D341Med (cell line): ENCODE results near the gene PRELID3B.

ENCODE experiments used
- DNase-seq: peaks from one replicate; pipeline ENCODE4 v3.0.0; 2012; ENCODE audit warnings: low spot score

PRELID3B gene

DNA sequence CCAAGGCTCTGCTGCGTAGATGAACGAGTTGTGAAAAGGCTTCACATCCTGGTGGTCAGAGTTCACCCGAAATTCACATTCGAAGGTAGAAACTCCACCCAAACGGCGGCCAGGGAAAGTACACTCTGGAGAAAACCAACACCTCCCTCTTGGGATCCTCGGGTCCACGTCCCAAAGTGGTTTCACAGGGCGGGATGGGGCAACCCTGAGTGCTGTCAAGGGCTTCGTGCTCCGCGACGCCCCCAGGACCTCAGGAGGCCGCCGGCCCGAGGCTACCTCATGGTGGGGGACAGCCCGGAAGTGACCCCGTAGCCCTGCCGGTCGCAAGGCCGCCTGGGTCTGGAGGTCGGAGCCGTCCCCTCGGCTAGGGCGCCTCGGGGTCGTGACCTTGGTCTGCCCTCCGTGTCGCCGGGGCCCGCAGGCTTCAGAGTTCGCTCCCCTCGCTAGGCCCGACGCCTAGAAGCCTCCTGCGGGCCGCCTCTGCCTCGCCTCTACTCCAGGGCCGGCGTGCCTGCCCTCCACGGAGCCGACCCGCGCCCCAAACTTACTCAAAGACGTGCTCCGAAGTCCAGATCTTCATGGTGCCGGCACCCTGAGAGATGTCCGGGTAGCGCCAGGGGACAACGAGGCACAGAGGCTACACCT lies at the start of gene PRELID3B:
TSS of gene PRELID3B (minus strand) at position 636 of the 645 bp plus-strand sequence. CDS start at position 580, 56 bp downstream.
- DNase-seq, result no peak

DNA sequence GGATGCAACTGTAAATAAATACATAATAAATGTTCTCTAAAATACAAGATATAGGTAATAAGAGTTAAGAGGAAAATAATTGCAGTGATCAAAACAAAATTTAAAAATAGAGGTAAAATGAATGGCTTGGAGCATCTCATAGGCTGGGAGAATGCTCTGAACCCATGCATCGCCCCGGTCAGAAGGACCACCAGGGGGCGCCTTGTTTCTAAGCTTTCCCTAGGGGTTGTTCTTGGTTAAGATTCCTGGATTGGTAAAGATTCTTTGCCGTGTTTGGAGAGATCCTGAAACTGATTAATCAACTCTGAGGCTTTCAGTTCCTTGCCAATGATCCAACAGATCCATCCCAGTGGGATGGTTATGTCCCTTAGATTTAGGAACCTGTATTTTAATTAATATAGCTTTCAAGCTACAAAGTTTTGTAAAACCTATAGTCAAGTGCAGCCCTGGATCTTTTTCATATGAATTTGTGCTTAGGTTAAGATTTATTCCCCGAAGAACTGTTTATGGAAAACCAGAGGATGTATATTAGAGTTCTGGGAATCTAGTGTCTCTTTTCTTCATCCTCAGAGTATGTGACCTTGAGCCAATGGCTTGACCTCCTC lies 45.3 kb upstream of the PRELID3B start:
- DNase-seq, result peak; percentile 81

DNA sequence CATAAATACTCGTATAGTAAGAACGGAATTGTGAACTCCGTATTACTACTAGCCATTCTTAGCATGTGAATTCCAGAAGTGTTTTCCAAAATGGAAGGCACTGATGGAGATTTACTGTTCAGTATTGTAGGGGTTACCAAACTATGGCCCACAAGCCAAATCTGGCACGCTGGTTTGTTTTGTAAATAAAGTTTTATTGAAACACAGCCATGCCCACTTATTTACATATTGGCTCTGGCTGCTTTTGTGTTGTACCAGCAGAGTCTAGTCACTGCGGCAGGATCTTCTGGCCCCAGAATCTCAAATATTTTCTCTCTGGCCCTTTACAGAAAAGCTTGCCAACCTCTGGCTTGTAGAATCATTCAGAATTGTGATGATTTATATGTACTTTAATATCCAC lies 44.3 kb upstream of the PRELID3B start:
- DNase-seq, result no peak

DNA sequence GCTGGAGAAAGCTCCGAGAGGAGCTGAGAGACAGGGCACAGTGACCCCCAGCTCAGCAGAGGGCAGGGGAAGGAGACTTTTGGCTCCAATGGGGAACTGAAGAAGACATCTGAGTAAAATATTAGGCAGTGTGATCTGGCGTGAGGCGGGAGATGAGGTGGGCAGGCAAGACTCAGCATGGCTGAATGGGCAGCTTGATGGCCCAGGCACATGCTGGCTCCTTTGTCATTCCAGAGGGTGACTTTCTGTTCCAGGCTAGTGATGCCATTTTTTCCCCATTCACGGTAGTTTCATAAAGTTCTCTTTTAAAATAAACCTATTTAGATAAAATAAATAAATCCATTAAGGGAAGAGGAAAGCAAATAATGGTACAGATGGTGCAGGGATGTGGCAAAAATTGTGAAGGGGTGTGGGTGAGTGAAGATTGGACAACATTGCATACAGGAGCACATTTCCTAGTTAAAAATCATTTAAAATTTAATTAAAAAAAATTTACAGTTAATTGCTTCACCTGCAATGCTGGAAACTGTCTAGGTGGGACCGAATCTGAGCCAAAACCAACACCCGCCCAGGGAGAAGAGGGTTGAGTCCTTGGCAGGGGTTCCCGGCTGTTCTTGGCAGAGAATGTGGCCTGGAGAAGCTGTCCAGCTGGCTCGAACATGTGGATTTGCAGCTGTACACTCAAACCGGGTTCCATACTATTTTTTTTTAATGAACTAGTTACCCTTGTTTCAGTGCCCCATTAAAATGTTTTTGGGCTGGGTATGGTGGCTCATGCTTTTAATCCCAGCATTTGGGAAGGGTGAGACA lies 41.7 kb upstream of the PRELID3B start:
- no peak for DNase-seq

DNA sequence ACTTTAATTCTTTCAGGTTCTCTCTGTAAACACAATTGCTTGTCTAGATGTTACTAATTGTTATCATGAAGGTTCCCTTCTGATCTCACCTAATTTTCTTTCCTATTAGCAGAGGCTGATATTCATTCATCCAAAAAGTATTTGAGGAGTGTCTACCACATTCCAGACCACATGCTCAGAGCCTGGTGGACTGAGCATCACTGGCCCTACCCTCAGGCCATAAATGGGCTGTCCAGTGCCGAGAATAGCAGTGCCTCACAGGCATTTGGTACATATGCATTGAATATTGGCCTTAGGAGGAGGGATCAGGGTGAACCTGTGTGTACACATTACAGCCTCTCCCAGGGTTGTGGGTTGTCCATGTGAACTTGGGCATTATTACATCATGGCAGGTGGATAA lies 40.4 kb upstream of the PRELID3B start:
- DNase-seq, result no peak

DNA sequence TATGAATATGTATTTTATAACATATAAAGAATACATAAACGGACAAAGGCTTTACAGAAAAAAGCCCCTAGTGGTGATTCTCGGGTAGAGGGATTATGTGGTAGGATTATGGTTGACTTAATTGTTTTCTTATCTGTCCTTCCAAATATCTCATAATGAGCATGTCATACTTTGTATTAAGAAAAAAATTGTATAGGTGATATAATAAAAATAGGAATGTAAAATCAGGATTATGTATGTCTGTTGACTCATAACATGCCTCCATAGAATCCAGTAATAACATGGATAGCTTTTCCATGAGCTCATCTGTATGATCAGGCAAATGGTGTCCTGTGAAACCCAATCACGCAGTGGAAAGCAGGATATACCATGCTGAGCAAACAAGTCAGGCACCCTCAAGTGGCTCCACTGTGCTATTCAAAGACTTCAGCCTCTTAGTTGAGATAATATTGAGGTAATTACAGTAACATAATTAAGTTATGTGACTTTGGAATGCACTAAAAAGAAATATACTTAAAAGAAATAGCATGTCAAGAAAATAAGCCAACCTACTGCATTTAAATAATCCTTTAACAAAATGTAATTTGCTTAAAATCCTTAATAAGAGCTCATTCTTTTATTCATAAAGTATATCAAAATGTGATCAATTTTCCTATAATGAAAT lies 39.6 kb upstream of the PRELID3B start:
- DNase-seq, result peak; percentile 44

DNA sequence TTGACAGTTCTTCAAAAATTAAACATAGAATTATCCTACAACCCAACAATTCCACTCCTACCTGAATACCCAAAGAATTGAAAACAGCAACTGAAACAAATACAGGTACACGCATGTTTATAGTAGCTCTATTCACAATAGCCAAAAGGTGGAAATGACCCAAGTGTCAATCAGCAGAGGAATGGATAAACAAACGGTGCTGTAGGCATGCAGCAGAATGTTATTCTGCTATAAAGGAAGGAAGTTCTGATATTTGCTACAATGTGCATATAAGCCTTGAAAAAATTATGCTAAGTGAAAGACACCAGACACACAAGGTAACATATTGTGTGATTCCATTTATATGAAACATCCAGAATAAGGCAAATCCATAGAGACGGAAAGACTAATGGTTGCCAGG lies 38.5 kb upstream of the PRELID3B start:
- DNase-seq, result no peak

DNA sequence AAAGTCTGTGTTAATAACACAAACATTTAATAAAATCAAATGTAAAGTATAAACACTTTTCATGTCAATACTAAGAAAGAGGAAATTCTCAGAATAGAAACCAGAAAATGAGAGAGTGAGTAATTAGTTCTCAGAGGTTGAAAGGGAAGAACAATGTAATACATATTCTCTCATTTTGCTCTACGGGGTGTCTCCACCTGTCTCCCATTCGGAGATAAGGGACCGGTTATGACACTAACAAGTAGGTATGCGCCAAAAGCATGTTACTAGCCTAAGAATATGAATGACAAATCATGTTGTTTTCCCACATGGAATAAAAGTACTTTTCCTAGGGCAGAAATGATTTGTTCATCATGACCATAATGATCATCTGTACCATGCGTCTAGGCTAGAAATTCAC lies 35.6 kb upstream of the PRELID3B start:
- DNase-seq, result no peak

DNA sequence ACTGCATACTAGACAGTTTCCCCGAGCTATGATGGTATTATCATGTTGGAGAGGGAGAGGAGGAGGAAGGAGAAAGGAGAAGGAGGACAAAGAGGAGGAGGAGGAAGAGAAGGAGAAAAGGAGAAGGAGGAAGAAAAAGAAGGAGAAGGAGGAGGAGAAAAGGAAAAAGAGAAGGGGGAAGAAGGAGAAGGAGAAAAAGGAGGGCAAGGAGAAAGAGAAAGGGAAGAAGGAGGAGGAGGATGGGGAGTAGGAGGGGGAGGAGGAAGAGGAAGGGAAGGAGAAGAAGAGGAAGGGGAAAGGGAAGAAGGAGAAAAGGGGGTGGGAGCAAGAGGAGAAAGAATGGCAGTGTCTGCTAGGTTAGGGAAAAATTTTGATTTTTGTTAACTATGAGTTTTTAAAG lies 35.1 kb upstream of the PRELID3B start:
- DNase-seq, result no peak

DNA sequence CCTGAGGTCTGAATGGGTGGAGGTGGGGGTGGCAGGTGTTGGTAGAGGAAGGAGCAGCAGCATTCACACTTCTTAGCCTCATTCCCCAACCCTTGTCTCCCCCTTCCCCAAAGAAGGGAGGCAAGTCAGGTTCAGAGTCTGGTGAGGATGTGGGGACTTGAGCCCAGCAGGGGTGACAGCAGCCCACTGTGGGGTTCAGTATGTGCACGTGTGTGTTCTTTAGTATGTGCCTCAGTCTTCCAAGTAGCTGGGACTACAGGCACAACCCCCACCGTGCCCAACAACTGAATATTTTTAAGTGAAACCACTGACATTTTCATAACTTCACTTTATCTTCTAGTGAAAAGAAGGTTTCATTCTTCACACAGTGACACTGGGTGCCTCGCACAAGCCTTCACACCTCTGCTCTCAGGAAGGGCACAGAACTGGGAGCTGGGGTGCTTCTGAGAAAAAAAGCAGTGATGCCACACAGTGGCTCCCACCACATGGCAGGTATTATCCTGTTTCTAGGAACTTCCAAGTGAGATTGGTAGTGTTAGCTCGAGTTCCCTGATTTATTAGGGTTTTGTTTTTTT lies 33.4 kb upstream of the PRELID3B start:
- no peak for DNase-seq

DNA sequence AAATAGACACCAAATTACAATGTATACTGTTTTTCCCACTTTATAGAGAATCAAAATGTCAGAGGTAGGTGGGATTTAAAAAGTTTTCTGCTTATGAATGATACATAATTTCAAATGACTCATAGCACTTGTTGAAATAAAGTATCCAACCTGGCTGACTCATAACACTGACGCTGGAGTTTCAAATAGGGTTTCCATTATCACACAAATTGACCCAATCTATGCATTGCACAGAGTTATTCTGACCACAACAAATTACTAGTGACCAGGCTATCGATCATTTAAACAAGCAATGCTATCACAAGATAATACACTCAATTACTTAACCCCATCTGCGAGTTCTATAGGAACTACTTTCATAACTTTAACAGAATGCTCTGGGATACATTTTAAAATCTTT lies 31.9 kb upstream of the PRELID3B start:
- DNase-seq, result no peak

DNA sequence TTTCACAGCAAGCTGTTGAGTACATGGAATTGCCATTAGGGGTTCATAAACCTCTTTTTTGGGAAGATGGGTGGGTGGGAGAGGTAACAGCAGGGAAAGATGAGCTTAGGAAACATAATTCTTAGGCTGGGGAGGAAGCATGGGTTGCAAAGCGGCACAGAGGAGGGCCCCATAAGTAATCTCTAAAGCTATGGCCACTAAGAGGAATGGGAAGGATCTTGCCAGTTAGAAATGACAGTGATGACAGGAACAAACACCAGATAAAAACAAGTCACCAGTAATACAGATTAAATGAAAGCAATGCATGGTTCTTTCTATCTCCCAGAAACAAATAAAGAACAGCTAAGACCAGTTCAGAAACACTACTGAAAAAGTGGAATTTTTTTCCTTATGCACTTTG lies 31.0 kb upstream of the PRELID3B start:
- no peak for DNase-seq

DNA sequence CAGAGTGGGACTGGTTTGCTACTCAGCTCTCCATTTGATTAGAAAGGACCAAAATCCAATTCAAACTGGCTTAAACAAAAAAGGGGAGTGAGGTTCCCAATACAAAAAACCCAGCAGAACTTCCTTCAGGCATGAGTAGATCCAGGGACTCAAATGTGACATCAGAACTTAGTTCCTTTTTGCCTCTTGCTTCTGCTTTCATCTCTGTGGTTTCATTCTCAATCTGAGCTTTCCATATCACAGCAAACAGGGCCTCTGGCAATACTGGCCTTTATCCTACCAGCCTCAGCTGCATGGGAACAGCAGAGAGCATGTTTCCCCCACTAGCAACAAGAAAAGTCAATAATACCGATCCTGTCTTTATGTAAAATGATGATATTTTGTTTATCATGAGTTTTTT lies 28.6 kb upstream of the PRELID3B start:
- no peak for DNase-seq

DNA sequence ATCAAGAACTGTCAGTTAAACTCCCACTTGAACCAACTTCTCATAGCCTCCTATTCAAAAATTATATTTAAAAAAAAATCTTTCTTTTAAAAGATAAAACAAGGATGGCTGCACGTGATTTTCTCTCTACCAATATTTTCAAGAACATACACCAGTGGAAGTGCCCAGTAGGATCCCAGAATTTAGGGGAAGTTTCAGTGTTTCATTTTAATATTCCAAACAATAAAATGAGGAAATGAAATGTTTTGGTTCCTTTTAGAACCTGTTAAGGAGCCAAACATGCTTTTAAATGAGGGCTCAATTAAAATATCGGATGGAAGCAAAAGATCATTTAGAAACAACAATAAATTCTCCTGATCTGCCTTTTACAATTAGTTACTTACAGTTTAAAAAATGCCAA lies 26.4 kb upstream of the PRELID3B start:
- no peak for DNase-seq

DNA sequence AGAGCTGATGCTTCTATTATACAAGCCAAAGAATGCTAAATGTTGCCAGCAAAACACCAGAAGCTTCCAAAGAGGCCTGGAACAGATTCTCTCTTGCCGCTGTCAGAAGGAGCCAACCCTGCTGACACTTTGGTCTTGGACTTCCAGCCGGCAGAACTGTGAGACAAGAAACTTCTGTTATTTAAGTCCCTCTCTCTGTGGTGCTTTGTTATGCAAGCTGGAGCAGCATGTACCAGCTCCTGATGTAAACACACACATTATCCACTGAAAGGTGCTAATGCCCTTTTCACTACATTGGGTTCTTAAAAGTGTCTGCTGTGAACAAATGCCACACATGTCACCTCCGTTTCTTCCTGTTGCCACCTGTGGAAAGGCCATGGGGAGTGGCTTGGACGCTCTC lies 25.9 kb upstream of the PRELID3B start:
- DNase-seq, result no peak

DNA sequence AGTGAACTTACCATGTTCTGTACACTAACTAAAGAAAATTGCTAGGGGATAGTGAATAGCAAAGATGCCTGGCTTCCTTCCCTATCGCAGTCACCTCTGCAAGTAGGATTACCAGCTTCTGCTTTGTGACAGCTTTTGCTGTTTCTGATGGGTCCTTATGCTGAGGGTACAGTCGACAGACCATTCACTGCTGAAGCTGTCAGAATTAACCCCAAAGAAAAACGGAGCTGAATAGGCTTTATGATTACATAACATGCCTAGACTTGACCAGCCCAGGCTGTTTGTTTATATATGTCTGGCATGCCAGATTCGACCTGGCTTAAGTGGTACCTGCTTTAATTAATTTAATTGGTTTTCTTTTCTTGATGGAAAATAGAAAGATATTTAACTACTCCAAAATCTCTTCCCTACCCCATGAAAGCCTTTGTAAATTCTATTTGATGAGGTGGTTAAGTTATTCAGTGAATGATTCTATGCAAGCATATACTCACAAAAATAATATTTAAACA lies 21.7 kb upstream of the PRELID3B start:
- peak; percentile 36 for DNase-seq

DNA sequence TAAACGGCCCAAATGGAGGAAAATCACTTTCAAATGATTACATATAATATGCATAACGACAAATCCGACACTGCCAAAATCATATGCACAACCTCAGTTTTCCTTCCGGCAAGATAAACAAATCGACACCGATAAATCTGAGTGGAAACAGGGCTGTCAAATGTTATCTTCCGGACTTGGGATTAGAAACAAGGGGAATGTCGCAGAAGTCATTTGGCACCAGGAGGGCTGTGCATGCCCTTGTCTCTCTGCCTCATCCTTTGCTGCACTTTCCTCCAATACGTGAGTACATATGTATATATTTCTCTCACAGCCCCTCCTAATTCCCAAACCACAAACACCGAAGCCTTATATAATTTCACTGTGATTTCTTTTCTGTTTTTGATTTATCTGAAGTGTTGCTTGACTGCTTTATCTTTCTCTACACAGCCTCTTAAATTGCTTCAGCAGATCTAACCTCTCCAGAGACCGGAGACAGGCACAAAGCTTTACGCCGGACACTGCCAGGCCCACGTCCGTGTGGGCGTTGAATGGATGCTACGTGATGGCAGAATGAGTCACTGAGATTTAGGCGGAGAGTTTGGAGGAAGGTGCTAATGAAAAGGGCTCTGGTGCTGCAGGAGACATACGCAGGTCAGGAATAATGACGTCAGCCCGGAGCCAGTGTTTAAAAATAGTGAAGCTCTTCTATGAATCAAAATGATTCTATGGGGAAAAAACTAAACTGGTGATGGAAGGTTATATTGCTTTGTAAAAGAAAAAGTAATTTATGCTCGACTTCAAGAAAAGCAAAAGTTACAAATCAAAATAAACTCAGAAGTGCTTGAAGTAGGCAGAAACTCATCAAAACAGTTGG lies 21.0 kb upstream of the PRELID3B start:
- peak; percentile 38 for DNase-seq

DNA sequence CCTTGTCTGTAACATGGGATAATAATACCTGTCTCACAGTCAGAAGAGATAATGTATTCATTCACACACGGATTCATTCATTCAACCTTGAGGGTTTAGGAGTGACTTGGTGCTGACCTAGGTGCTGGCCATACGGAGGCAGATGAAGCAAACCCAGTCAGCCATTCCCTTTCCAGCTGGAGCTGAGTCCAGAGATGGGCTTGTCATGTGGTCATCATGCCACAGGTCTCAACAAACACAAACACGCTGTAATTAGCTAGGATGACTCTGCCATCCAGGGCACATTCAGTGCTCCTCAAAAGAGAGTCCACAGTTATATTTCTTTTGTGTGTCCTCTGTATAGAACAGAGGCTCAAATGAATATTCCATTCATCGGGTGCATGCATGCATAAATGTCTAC lies 19.5 kb upstream of the PRELID3B start:
- no peak for DNase-seq

DNA sequence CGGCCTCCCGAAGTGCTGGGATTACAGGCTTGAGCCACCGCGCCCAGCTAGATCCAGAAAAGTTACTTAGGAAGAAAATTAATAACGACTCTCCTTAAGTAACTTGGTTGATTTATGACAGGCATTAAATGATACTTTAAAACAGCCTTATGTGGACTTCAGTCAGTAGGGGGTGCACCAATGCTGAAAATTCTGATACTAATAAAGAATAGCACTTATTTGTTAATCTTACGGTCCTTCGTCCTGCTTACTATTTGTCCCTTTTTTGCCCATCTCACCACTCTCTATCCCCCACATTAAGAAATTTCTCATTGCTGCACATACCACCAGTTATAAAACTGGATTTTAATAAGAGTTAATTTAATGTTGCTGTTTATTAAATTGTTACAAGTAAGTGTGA lies 12.7 kb upstream of the PRELID3B start:
- DNase-seq, result no peak

DNA sequence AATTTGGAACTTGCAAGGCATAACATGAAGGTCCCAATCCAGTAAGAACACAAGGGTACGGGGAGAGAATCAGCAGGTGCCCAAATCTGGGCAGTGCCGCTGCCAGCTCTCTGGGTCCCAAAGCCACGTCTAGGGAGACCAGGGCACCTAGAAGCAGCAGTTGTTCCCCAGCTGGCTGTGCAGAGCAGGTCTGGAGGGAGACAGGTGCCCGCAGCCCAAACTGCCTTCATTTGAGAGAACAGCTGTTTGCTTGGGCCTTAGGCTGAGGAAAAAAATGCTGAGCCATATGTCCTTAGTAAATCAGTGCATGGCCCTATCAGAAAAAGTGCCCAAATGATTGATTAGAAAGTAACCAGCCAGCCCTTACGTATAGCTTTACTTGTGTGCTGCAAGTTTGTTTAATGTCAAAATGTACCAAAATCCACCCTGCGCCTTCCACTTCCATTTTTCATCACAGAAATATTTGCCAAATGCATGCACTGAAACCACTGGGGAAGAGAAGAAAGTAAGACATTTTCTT lies 9.1 kb upstream of the PRELID3B start:
- no peak for DNase-seq

DNA sequence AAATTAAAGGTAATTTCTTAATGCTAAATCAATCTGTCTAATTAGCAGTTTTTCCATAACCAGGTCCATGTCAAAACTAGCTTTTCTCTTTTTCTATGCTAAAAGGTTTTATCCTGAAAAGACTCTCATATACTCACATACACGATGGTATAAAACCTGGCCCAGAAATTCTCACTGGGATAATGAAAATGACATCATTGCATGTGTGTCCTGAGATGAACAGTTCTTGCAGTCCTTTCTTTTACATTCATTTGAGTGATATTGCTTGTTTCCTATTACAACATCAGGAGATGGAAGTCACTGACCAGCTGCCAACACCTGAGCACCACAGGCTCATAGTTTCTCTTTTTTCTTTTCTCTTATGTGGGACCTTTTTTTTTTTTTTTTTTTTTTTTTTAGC lies 7.9 kb upstream of the PRELID3B start:
- no peak for DNase-seq
